ENCODE measurements around the gene DNAJA3.

DNAJA3 gene

GRCh38 chr16:4475880-4476788 lies 50.5 kb downstream of the DNAJA3 start, which contains the start of gene HMOX2:
HMOX2 (plus strand) TSS chr16:4476398; CDS start chr16:4505525, 29,127 bp downstream.
- peak; percentile 86 to 96 (median 93) for DNase-seq

- DNase-seq, result no peak
These were observed 52.3 kb downstream of the DNAJA3 start for GRCh38 chr16:4477966-4478365.

GRCh38 chr16:4481526-4481925 lies 55.9 kb downstream of the DNAJA3 start:
- peak in 1 of 3 experiments; percentile 29 for DNase-seq

GRCh38 chr16:4481963-4482362 lies 56.3 kb downstream of the DNAJA3 start:
- no peak for DNase-seq

- DNase-seq, result no peak
These were observed 60.6 kb downstream of the DNAJA3 start for GRCh38 chr16:4486126-4486893.

GRCh38 chr16:4487955-4488498 lies 62.4 kb downstream of the DNAJA3 start:
- no peak for DNase-seq

GRCh38 chr16:4488499-4488967 lies 62.9 kb downstream of the DNAJA3 start:
- DNase-seq, result no peak

GRCh38 chr16:4489030-4489429 lies 63.4 kb downstream of the DNAJA3 start:
- no peak for DNase-seq

- DNase-seq, result no peak
These were observed 66.2 kb downstream of the DNAJA3 start for GRCh38 chr16:4491898-4492297.

GRCh38 chr16:4494746-4495490 lies 69.2 kb downstream of the DNAJA3 start:
- no peak for DNase-seq

- no peak for DNase-seq
These were observed 70.1 kb downstream of the DNAJA3 start for GRCh38 chr16:4495766-4496165.

- no peak for DNase-seq
These were observed 70.6 kb downstream of the DNAJA3 start for GRCh38 chr16:4496305-4496704.

- DNase-seq, result no peak
These were observed 73.0 kb downstream of the DNAJA3 start for GRCh38 chr16:4498546-4499195.

- DNase-seq, result no peak
These were observed 73.5 kb downstream of the DNAJA3 start for GRCh38 chr16:4499196-4499555.

- DNase-seq, result no peak
These were observed 74.6 kb downstream of the DNAJA3 start for GRCh38 chr16:4500272-4500671.

- DNase-seq, result no peak
These were observed 75.4 kb downstream of the DNAJA3 start for GRCh38 chr16:4501071-4501478.

GRCh38 chr16:4505356-4506147 lies 79.9 kb downstream of the DNAJA3 start:
- no peak for DNase-seq

Measured in NCI-H1417 (cell line).